HG02973 (cell line): ENCODE measurements around the gene STIM1.

Experiments
- ATAC-seq: cut with Tn5 transposase; IDR thresholded peaks from one replicate; pipeline ENCODE4 v1.9.1; 2021; ENCODE audit warnings: moderate library complexity; ENCODE audit not compliant: unreplicated experiment

Gene STIM1

GRCh38 chr11:3944198-3944597 lies 88.7 kb downstream of the STIM1 start:
- ATAC-seq = no peak

DNA sequence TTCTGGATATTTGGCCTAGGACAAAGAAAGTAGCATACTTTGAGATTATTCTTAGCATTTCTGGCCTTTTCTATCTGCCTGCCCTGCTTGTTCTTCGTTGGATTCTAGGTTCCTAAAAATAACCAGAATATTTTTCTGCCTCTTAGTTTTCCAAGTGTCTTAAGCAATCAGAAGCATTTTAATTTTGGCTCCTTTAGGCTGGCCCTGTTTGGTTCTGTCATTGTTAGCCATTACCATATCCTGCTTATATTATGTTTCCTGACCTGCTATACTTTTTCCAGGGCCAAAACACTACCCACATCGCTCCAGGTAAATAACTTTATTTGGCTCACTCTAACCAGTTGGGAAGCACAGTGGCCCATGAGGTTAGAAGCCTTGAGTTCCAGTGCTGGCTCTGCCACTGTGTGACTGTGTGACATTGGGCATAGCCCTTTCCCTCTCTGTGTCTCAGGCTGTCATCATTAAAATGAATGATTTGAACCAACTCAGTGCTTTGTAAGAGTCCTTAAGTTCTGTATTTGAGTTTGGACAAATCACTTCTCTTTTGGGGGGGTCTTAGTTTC lies 91.1 kb downstream of the STIM1 start:
- ATAC-seq = no peak

DNA sequence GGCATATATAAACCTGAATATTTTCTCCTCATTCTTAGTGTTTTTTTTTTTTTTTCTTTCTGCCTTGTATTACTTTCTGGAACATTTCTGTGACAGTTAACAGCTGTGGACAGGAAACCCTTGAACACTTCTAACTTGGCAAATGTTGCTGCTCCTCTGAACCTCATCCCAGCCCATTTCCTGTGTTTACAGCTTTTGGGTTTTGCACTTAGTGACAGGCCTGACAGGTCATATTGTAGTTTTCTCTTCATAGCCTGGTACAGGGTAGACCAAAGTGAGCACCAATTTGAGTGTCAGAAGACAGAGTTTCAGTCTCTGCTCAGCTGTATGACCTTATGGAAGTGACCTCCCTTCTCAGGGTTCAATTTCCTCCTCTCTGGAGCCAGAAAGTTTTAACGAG lies 91.6 kb downstream of the STIM1 start:
- ATAC-seq = peak; percentile 62

- ATAC-seq = peak; percentile 56
These were observed 93.7 kb downstream of the STIM1 start for GRCh38 chr11:3949125-3949524.

DNA sequence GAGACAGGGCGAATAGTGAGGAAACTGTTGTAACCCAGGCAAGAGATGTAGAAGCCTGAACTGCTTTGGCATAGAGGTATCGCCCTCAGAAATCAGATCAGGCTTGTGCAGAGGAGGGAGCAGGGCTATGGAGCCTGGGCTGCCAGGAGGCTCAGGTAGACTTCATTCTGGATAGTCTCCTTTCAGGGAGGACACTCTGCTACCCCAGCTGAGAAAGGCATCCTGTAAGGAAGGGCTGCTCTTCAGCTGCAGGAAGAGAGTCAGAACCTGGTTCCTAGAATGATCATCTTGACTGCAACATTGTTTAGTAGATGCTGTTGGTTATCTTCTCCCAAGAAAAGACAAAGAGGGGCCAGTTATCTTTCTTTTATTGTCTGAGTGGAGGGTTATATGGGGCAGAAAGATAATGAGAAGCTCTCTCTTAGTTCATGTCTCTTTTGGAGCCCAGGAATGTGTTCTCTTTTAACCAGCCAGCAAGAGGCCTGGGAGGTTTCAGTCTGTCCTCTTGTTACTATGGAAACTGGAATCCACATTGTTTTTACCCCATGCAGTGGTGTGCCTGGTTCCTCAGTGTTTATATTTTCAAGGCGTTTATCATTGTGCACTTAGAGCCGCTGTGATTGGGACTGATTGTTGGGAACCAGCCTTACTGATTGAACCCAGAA lies 95.7 kb downstream of the STIM1 start:
- no peak for ATAC-seq

DNA sequence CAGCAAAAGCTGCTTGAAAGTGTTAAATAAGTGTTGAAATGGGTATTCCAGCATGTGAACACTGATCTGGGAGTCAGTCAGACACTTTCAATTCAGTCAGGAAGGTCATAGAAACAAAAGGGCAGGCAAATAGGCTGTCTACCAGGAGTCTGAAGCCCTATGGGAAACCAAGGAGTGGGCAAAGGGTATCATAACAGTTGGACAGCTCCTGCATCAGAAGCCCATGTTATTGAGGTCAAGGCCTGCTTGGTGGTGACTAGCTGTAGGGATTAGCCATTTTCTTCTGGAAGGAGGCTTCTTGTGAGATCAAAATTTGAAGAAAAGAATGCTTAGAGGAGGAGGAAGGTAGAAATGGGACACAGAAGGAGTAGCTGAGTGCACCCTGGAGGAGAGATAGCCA lies 97.3 kb downstream of the STIM1 start:
- ATAC-seq = no peak

DNA sequence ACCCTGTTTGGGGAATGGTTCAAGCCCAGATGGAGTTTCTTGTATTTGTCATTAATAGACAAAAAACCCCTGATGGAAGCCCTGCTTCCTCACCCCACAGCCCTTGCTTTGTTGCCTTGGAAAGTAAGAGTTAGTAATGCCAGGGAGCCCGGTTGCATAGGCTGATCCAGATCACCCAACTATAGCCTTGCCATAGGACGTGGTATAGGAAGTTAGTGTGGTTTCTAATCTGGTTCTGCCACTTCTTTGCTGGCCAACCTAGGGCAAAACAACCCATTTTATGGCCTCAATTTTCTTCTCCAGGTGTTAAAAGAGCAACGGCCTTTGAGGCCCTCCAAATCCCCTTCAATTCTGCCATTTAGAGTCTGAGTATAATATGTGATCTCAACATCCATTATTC lies 97.9 kb downstream of the STIM1 start:
- no peak for ATAC-seq

DNA sequence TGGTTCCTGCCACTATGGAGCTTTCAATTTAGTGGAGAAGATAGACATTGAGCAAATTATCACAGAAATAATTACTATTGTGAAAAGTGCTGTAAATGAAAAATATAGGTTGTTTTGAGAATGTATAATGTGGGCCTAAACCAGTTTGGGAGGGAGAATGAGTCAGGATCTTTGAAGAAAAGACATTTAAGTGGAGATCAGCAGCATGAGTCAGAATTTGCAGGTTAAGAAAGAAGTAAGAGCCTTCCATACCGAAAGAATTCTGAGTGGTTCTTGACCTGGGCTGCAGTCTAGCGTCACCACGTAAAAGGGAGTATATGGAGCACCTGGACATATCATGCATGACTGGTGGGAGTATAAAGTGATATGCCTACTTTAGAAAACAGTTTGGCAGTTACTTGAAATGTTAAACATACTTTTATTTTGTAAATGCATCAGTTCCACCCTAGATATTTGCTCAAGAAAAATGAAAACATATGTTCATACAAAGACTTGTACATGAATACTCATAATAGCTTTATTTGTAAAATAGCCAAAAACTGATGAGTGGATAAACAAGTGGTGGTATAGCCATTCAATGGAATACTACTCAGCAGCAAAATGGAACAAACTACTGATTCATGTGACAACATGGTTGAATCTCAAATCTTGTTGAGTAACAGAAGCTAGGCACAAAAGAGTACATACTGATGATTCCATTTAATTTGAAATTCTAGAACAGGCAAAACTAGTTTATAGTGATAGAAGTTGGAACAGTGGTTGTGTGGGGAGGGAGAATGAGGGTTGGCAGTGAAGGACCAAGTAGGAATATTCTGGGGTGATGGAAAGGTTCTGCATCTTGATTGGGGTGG lies 99.2 kb downstream of the STIM1 start:
- no peak for ATAC-seq

DNA sequence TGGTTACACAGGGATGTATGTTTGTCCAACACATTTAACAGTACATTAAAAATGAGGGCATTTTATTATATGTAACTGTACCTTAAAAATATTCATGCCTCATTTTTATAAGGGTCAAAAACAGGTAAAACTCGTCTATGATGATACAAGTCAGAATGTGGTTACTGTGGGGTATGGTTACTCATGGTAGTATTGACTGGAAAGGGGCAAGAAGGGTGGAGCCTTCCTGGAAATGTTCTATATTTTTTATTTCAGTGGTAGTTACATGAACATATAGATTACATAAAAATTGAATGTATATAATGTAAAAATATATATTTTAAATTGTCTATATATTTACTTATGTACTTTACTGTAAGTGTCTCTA lies 99.8 kb downstream of the STIM1 start:
- ATAC-seq = no peak

DNA sequence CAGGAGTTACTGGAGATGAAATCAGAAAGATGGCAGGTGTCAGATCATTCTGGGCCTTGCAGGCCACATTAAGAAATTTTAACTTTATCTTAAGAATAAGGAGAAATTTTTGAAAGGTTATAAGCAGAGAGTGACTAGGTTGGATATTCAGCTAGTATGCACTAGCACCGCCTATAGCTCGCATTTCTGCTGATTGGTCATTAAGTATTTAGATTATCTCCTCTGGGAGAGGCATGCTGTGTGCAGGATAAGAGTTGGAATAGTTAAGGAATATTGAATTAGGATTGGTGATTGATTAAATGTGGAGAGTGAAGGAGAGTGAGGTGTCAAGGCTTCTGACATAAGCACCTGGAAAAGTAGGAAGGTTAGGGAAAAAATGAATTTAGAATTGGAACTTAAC lies 100.6 kb downstream of the STIM1 start:
- ATAC-seq = no peak

- no peak for ATAC-seq
These were observed 101.3 kb downstream of the STIM1 start for GRCh38 chr11:3956748-3957147.

- ATAC-seq = no peak
These were observed 102.0 kb downstream of the STIM1 start for GRCh38 chr11:3957437-3957836.

DNA sequence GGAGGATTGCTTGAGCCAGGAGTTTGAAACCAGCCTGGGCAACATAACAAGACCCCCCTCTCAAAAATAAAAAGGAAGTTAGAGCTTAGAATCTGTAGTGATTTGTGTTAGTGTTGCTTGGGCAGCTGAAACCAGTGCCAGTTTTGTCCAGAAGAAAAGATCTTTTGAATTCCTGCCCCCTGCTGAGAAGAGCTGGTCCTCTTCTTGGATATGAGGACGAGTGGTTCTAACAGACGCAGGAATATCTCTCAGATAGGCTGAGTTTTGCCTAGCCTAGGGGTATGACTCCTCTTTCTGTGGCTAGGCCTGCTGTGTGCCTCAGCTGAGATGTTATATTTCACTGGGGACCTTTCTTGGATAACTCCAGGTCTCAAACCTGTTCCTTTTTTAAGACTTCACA lies 102.8 kb downstream of the STIM1 start:
- no peak for ATAC-seq

DNA sequence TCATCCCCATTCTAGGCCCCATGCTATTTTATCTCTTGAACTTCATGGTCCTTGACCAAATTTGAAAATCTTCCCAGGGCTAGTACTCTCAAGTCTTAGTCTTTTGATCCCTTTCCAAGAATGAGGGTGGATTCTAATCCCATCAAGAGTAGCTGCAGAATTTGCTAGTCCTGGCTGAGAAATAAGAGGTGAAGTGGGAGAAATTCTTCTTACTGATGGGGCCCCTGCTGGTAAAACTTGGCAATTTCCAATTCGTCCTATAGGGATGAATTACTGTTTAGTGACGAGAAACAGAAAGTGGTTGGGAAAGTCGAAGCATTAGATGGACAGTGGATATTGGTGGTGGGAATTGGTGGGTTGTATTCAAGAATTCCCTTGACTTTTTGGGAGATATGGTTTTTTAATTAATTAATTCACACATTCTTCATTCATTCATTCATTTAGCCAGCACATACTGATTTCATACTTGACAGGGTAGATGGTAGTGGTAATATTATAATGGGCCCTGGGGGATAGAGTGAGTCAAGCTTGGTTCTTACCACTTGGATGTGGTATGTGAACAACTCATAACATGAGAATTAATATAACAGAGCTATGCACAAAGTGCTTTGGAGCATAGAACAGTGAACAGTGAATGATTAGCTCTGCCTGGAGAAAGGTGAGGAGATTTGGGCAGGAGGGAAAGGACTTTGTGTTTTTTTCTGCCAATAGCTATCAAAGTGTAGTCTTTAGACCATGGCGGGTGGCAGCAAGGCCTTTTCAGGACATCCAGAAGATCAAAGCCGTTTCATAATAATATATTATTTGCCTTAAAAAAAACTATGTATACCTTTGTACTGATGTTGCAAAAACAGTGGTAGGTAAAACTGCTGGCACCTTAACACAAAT lies 103.8 kb downstream of the STIM1 start:
- ATAC-seq = no peak

DNA sequence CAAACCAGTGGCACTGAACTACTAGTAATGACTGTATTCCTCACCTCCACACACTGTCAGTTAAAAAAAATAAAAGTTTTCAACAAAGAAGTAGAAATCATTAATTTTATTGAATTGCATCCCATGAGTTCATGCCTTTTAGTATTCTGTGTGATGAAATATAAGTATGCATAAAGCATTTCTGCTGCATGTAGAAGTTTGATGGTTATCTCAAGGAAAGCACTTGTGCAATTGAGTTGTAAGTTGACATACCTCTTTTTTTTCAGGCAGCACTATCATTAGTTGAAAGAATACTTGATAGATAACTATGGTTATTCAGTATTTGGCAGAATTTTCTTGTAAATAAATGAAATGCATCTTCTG lies 104.4 kb downstream of the STIM1 start:
- no peak for ATAC-seq

DNA sequence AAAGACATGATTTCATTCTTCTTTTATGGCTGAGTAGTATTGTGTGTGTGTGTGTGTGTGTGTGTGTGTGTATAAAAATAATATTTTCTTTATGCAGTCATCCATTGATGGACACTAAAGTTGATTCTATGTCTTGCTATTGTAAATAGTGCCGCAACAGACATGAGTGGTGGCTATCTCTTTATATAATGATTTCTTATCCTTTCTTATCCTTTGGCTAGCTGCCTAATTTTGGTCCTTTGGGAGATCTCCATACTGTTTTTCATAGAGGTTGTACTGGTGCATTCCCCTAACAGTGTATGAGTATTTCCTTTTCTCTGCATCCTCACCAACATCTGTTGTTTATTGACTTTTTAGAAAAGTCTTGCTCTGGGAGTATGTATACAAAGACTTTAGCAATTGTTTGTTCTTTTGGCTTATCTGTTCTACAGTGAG lies 107.0 kb downstream of the STIM1 start:
- no peak for ATAC-seq

- no peak for ATAC-seq
These were observed 108.6 kb downstream of the STIM1 start for GRCh38 chr11:3964056-3964455.

DNA sequence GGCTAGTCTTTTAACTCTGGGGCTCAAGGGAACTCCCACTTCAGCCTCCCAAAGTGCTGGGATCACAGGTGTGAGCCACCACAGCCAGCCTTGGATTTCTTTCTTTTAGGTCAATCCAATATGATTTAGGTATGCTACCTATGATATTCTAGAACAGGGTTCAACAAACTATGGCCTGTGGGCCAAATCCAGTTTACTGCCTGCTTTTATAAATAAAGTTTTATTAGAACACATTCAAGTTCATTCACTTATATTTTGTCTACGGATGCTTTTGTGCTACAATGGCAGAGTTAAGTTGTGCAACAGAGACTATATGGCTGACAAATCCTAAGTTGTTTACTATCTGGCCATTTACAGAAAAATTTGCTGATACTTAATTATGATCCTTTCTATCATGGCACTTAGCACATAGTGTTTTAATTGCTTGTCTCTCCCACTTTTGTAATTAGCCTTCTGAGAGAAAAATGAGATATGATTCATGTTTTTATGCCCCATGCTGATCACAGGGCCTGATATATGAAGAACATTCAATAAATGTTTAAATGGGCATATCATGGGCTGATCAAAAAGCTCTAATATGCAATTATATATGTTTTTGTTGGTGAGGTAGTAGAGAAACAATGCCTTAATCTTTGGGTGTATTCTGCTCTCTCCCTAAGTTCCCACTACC lies 109.6 kb downstream of the STIM1 start:
- no peak for ATAC-seq

- no peak for ATAC-seq
These were observed 112.2 kb downstream of the STIM1 start for GRCh38 chr11:3967695-3968094.

DNA sequence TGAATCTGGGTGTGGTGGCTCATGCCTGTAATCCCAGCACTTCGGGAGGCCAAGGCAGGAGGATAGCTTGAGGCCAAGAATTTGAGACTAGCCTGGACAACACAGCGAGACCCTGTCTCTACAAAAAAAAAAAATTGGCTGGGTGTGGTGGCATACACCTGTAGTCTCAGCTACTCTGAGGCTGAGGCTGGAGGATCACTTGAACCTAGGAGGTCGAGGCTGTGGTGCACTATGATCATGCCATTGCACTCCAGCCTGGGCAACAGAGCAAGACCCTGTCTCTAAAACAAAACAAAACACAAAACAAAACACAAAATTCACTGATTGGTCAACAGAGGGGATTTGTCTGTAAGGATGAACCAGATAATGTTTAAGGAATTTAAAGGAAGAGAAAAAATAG lies 113.7 kb downstream of the STIM1 start:
- ATAC-seq = no peak

DNA sequence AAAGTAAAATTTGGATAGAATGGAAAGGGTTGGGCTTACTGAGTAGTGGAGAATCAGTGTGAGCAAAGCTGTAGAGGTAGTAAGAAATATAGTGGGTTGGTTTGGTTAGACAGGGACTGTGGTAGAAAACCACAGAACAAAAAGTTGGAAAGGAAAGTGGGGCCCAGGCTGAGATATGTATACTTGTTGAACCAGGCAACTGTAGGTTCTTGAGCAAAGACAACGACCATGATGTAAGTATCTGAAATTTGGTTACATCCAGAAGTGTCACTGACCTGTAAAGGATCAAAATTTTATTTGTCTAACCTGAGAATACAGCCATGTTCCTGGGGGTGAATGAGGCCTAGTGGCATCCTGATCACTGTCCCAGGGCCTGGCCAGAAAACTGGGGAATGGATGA lies 114.1 kb downstream of the STIM1 start:
- ATAC-seq = no peak
